Adrenal gland (tissue), 5 donors: ENCODE measurements around the gene PRDM16.

Experiments
- CTCF ChIP-seq, 6 experiments: fragments of 450-650 bp in 4 of 6; fragments of 200-600 bp in 2 of 6; sonication (generic) in 1 of 6; IDR thresholded peaks; 1 replicate in 5 of 6; 2 replicates in 1 of 6; pipeline versions ENCODE4 v1.5.1 to v1.8.0; 2016 to 2021; ENCODE audit warnings: antibody characterized with exemption in 6 of 6, mild to moderate bottlenecking in 2 of 6, moderate library complexity in 1 of 6
- POLR2A ChIP-seq, 2 donors: fragments of 450-650 bp; IDR thresholded peaks; one replicate each; pipeline ENCODE4 v1.6.1; 2017; ENCODE audit warnings: antibody characterized with exemption in 2 of 2, mild to moderate bottlenecking in 2 of 2, moderate library complexity in 1 of 2
- donor health status: DM: no; HTN: no; CAD: no.

DNA sequence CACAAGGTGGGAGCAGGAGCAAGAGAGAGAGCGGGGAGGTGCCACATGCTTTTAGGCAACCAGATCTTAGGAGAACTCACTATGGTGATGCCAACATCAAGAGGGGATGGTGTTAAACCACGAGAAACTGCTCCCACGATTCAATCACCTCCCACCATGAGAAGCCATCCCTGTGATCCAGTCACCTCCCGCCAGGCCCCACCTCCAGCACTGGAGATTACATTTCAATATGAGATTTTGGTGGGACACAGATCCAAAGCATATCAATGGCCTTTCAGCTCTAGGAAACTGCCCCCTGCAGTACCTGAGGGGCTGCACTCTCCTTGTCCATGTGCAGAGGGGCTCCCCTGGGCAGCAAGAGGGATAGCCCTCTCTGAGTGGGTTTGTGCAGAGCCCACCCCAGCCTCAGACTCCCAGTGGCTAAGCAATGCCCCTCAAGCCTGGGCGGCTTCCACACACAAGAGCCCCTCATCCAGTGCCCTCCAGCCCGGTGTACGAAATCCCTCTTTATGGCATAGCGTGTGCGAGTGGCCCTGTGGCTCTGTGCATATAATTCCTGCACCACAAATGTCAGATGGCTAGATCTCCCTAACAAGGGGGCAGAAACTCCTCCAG, 15.5 kb upstream of the PRDM16 start:
- no peak for TF ChIP-seq CTCF (IDR thresholded peaks at IDR 0.05)
- TF ChIP-seq POLR2A (IDR thresholded peaks at IDR 0.05) = no peak
